Mammary epithelial cell (primary cell): ENCODE measurements around the gene PPARG.

Experiments used
- CTCF ChIP-seq, 2 donors: IDR thresholded peaks in 1 of 2; conservative IDR thresholded peaks in 1 of 2; 2 replicates each; pipeline ENCODE4 v1.5.1; 2011 to 2012; ENCODE audit warnings: inconsistent platforms in 2 of 2, low read length in 2 of 2, mild to moderate bottlenecking in 2 of 2, control low read depth in 1 of 2, low read depth in 1 of 2; ENCODE audit not compliant: insufficient read depth in 1 of 2; ENCODE audit errors: extremely low read depth in 1 of 2
- EZH2 ChIP-seq: IDR thresholded peaks from 2 replicates; pipeline ENCODE4 v1.6.1; 2012; ENCODE audit warnings: low read length, inconsistent platforms, borderline replicate concordance

DNA sequence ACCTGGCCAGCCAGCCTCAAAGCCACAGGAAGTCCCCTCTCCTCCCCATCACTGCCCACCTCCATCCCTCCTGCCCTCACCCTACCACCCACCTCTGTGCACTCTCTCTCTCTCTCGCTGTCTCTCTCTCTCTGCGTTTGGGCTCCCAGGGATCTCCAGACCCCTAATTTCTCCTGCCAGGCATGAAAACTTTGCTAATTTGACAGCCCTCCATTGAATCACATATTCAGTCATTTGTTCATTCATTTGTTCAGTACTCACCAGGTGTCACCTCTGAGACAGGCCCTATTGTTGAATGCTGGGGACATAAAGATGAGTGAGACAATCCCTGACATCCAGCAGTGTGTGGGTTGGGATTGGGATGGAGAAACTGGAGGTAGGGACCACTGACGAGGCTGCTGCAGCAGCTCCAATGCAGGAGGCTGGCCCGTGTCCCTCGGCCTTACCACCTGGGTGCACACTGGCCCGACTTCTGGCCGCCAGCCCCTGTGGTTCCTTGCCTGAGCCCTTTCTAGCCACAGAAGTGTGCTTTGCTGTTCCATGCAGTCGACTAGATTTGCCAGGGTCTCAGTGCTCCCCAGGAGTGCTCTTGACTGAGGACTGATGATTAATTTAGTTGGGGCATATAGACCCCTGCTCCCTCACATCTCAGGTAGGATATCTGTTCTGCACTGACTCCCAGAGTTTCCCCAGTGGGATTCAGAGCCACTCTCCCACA is 156.8 kb downstream of the PPARG start:
- TF ChIP-seq CTCF (conservative IDR thresholded peaks at IDR 0.05 in 1 of 2, IDR thresholded peaks at IDR 0.05 in 1 of 2; ENCODE audit: extremely low read depth in 1 of 2, insufficient read depth in 1 of 2, low read depth in 1 of 2, low read length in 2 of 2) (no peak), EZH2 (no peak)
